ENCODE results near the gene HMGXB4.

HMGXB4 gene

DNA sequence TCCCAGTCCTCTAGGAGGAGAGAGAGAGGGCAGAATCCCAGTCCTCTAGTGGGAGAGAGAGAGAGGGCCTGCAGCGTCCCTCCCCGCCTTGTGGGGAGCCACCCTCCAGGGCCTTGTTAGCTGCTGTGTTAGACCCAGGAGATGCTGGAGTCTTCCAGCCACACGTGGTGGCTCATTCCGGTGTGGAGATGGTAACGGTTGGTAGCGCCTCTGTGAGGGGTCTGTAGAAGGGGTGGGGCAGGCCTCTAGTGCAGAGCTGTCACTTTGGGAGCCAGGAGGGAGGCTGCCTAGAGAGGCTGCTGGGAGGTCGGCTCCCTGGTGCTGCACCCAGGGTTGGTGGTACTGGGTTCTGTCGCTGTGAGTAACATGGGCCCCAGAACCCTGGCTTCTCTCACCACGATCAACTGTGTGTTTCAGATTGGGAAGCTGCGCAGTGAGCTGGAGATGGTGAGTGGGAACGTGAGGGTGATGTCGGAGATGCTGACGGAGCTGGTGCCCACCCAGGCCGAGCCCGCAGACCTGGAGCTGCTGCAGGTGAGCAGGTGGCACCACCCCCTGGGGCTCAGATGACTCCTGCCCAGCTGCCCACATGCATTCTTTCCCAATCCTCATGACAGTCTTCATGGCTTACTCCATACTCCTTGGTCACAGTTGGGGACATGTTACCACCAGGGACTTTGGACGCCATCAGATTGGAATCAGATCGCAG, 69.7 kb downstream of the HMGXB4 start:
- no peak for DNase-seq (ENCODE audit: low read depth)

GRCh38 chr22:35327690-35328471, 70.6 kb downstream of the HMGXB4 start:
- no peak for DNase-seq (ENCODE audit: low read depth)

DNA sequence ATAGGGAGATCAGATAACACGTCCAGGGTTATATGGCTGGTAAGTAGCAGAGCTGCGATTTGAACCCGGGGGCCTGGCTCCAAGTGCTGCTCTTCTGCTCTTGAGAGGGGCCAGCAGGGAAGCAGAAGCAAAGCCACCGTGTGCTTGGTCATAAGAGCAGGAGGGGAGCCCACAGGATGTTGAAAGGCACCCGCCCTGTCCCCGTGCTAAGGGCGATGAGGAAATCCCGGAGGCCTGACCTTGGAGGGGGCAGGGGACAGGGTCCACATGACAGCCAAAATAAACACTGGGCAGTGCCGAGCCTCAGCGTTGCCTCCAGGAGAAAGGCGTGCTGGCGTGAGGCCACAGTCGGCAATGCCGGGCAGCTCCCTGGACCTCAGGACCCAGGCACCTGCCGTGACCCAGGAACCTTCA, 71.2 kb downstream of the HMGXB4 start:
- DNase-seq (ENCODE audit: low read depth) = no peak

DNA sequence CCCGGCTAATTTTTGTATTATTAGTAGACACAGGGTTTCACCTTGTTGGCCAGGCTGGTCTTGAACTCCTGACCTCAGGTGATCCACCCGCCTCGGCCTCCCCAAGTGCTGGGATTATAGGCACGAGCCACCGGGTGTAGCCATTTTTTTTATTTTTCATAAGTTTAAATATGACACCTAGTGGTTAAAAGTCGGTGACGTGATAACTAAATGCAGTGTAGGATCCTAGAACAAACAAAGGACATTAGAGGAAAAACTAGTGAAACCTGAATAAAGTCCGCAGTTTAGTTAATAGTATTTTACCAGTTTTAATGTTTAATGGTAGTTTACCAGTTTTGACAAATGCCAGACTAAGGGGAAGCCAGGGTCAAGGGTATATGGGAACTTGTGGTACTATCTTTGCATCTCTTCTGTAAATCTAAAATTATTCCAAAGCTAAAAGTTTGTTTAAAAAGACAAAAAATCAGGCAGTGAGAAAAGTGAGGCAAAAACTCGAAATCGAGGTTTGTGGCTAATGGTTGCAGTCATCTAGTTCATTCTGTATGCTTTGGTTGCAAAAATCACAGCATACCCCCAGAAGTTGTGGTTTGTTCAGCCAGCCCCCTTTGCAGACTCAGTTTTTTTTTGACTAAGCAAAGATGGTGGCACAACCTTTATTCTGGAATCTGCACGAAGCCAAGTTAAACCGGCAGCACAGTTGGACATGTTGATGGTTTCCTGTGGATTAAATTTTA, 72.0 kb downstream of the HMGXB4 start:
- DNase-seq (ENCODE audit: low read depth) = no peak

DNA sequence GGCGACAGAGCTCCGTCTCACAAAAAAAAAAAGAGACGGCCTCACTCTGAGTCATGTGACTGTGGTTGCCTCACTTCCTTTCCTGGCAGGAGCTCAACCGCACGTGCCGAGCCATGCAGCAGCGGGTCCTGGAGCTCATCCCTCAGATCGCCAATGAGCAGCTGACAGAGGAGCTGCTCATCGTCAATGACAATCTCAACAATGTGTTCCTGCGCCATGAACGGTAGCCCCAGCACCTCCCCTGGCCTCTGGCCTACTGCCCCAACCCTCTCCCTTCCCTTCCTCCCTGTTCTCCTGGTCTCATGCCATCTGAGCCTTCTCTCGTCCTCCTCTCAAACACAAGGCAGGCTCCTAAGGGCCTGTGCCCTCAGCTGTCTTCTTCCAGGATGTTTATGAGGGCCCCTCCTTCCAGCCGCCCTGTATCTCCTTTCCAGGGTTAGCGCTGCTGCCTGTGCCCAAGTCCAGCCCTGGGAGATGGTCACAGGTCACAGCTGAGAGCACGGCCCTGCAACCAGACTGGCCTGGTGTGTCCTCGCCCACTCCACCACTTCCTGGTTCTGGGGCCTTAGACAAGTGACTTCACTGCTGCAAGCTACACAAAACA, 73.1 kb downstream of the HMGXB4 start:
- peak; percentile 44 for DNase-seq (ENCODE audit: low read depth)

GRCh38 chr22:35332278-35332677, 75.0 kb downstream of the HMGXB4 start:
- DNase-seq (ENCODE audit: low read depth) = no peak

DNA sequence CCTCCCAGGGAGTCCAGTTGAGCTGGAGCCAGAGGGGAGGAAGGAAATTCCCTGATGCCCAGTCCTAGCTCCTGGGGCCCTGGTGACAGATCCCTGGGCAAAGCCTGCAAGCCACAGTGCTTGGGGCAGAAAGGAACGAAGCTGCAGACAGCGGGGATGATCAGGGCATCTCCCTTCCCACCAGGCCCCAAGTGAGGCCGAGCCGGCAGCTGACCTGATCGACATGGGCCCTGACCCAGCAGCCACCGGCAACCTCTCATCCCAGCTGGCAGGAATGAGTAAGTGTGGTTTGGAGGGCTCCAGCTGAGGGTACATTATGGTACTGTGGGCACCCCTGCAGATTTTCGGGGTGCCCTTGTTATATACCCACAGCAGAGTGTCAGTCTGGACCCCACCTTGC, 75.9 kb downstream of the HMGXB4 start:
- DNase-seq (ENCODE audit: low read depth) = no peak

DNA sequence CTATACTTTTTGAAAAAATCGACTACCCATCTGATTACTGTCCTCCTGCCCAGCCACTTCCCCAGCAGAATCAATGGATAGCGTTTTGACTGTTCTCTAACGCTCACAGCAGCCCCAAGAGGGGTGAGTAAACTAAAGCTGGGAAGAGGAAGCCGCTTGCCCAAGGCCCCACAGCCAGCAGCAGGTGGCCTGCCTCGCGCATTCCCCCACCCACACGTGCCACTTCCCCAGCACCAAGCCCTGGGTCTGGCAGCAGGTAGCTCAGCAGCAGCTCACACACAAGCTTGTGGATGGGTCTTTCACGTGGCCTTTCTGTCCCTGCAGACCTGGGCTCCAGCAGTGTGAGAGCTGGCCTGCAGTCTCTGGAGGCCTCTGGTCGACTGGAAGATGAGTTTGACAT, 76.7 kb downstream of the HMGXB4 start:
- no peak for DNase-seq (ENCODE audit: low read depth)

- no peak for DNase-seq (ENCODE audit: low read depth)
Measured at GRCh38 chr22:35335468-35335867, 78.2 kb downstream of the HMGXB4 start.

DNA sequence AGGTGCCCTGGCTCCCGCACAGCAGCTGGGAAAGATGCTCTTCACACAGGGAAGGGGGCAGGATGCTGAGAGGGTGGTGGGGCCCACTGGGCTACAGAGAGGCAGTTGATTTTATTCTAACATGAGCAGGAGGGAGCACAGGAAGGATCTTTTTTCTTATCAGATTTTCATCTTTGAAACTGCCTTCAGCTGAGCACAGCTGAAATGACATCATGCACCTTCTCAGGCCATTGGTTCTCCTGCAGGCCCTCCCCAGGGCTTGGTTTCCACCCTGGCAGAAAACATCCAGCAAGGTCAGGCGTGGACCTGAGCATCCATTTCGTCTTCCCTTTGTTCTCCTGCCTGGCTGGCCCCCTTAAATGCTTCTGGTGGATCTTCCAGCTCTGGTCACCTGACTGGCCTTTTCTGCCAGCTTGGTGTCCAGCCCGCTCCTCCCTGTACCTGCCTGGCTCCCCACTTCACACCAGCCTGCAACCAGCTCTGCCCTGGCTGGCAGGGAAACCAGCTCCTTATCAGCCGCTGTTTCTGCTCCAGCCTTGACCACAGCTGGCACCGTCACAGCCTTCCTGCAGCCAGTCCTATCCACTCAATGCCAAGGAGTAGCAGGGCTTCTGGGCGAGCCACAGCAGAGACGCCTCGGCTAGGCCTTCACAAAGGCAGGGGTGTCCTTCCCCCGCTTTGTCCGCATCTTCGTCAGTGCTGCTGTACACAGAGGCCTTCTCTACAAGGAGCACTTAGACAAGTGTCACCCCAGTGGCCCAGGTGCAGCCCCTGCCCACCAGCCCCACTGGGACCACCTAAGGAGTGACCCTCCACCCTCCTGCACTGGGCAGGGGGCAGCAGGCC, 78.9 kb downstream of the HMGXB4 start:
- DNase-seq (ENCODE audit: low read depth) = no peak

GRCh38 chr22:35337932-35338331, 80.6 kb downstream of the HMGXB4 start:
- no peak for DNase-seq (ENCODE audit: low read depth)

GRCh38 chr22:35341090-35341874, 84.0 kb downstream of the HMGXB4 start:
- DNase-seq (ENCODE audit: low read depth) = no peak

- no peak for DNase-seq (ENCODE audit: low read depth)
Measured at GRCh38 chr22:35342390-35342789, 85.1 kb downstream of the HMGXB4 start.

DNA sequence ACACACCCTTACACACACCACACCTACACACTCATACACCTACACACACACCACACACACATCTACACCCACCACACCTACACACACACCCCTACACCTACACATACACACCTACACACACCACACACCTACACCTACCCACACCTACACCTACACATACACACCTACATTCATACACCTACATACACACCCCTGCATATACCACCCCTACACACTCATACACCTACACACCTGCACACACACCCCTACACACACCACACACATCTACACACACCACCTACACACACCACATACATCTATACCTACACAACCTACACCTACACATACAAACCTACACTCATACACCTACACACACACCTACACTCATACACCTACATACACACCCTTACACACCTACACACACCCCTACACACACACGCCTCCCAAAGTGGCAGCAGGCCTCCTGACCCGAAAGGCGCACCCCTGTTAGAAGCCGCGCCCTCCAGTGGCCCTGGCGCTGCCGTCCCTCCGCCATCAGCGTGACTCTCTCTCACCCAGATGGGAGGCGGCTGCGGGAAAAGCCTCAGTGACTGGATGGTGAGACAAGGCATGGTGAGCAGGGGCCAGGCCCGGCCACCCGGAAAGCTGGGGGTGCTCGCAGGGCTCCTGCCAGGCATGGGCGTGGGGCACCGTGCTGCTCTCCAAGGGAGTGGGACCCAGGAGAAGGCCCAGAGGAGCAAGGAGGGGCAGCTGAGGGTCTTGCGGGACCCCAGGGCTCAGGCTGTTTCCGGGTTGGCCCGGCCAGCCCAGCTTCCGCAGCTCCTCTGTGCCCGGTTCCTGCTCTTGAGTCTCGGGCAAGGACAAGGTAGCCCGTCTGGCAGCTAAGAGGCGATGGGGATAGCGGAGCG, 86.6 kb downstream of the HMGXB4 start:
- no peak for DNase-seq (ENCODE audit: low read depth)

GRCh38 chr22:35344956-35345690, 87.8 kb downstream of the HMGXB4 start:
- DNase-seq (ENCODE audit: low read depth) = no peak
